KMS-11 (cell line): ENCODE data around the gene KRTAP10-10.

Experiments
- H2AFZ ChIP-seq: fragments of 200-600 bp; sonication (generic); 2 replicates; pipeline ENCODE4 v1.6.1; 2016; ENCODE audit warnings: antibody characterized with exemption, mixed run types, low read depth
- H3K27ac ChIP-seq: fragments of 200-600 bp; sonication (generic); 2 replicates; pipeline ENCODE4 v1.6.1; 2016; ENCODE audit warnings: mild to moderate bottlenecking, mixed run types
- H3K27me3 ChIP-seq: fragments of 200-600 bp; sonication (generic); 2 replicates; pipeline ENCODE4 v1.6.1; 2017; ENCODE audit warnings: mild to moderate bottlenecking, low read depth, mixed run types, moderate library complexity; ENCODE audit not compliant: insufficient read depth
- H3K36me3 ChIP-seq: fragments of 200-600 bp; sonication (generic); 2 replicates; pipeline ENCODE4 v1.6.1; 2017; ENCODE audit warnings: mild to moderate bottlenecking, mixed run types; ENCODE audit not compliant: insufficient read depth
- H3K4me1 ChIP-seq: fragments of 200-600 bp; sonication (generic); 2 replicates; pipeline ENCODE4 v1.6.1; 2016; ENCODE audit warnings: mild to moderate bottlenecking, low read depth, mixed run types; ENCODE audit not compliant: poor library complexity, severe bottlenecking
- H3K4me2 ChIP-seq: fragments of 200-600 bp; sonication (generic); 2 replicates; pipeline ENCODE4 v1.7.0; 2016; ENCODE audit warnings: mild to moderate bottlenecking, mixed run types
- H3K4me3 ChIP-seq: fragments of 200-600 bp; sonication (generic); IDR thresholded peaks from 2 replicates; pipeline ENCODE4 v1.6.1; 2017; ENCODE audit warnings: low read depth, low read length, mixed read lengths; ENCODE audit not compliant: insufficient read depth
- H3K79me2 ChIP-seq: fragments of 200-600 bp; sonication (generic); 2 replicates; pipeline ENCODE4 v1.6.1; 2016; ENCODE audit warnings: low read depth, mixed run types; ENCODE audit not compliant: insufficient read depth
- H3K9ac ChIP-seq: fragments of 200-600 bp; sonication (generic); 2 replicates; pipeline ENCODE4 v1.6.1; 2016; ENCODE audit warnings: mild to moderate bottlenecking, mixed run types
- H4K20me1 ChIP-seq: fragments of 200-600 bp; sonication (generic); 2 replicates; pipeline ENCODE4 v1.6.1; 2016; ENCODE audit warnings: mild to moderate bottlenecking, mixed run types; ENCODE audit not compliant: insufficient read depth
- TF ChIP-seq, protein P1 (sequence below): fragments of 200-600 bp; sonication (generic); conservative IDR thresholded peaks from 2 replicates; pipeline ENCODE4 v1.6.1; 2017; ENCODE audit warnings: low read depth, mild to moderate bottlenecking, antibody characterized with exemption, low read length, moderate library complexity, mixed read lengths

The KRTAP10-10 gene

DNA sequence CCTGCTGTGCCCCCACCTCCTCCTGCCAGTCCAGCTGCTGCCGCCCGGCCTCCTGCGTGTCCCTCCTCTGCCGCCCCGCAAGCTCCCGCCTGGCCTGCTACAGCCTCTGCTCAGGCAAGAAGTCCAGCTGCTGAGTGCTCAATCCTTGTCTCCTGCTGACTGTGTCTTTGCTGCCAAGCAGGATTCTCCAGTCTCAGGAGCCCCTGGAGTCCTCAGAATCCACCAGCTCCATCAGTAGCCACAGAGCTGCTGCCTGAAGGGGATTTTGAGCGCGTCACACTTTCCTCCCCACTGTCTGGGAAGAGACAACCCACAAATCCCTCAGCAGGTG lies 10.0 kb downstream of the KRTAP10-10 start:
- Histone ChIP-seq H3K27ac (no peak overlapping the region), H2AFZ (no peak overlapping the region), H3K4me1 (no peaks in the 10 kb centered on the region), H3K79me2 (no peaks in the 10 kb centered on the region), H3K9ac (no peak overlapping the region), H3K27me3 (peaks cover 82% of the 10 kb centered on the region), H3K4me3 (no peak overlapping the region), H4K20me1 (no peaks in the 10 kb centered on the region), H3K36me3 (no peaks in the 10 kb centered on the region), H3K4me2 (no peak overlapping the region)
- TF ChIP-seq, protein P1, sequence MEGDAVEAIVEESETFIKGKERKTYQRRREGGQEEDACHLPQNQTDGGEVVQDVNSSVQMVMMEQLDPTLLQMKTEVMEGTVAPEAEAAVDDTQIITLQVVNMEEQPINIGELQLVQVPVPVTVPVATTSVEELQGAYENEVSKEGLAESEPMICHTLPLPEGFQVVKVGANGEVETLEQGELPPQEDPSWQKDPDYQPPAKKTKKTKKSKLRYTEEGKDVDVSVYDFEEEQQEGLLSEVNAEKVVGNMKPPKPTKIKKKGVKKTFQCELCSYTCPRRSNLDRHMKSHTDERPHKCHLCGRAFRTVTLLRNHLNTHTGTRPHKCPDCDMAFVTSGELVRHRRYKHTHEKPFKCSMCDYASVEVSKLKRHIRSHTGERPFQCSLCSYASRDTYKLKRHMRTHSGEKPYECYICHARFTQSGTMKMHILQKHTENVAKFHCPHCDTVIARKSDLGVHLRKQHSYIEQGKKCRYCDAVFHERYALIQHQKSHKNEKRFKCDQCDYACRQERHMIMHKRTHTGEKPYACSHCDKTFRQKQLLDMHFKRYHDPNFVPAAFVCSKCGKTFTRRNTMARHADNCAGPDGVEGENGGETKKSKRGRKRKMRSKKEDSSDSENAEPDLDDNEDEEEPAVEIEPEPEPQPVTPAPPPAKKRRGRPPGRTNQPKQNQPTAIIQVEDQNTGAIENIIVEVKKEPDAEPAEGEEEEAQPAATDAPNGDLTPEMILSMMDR: no peak

DNA sequence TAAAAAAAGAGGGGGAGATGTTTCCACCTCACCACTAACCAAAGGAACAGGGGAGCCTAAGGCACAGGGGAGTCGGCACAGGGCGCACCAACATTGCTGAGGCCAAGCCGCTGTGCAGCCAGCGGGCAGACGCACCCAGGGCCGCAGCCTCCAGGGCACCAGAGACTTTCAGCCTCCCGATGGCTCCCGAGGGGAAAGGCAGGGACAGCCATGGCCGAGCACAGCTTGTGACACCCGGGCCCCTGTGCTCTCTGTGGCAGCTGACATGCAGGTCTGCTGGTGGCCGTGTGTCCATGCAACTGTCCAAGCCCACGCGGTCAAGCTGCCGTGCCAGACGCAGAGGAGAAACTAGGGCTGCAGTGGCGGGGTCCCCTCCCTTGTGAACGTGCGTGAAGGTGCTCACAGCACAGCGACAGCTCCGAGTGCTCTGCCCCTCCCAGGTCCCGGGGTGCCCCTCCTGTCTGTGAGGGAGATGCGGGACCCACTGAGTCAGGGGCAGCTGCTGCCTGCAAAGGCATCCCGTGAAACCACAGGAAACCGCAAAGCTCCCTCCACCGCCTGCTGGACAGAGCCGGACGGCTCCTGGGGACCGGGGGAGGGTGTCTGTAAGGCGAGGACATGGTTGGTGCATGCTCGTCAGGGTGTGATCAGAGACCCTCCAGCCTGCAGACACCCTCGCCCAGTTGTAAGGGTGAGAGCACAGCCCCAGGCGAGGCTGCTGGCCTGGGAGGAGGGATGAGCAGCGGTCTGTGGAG lies 11.6 kb downstream of the KRTAP10-10 start:
- H3K9ac ChIP-seq: no peak overlapping the region
- H3K4me1 ChIP-seq: no peaks in the 10 kb centered on the region
- H3K36me3 ChIP-seq: no peaks in the 10 kb centered on the region
- no peak overlapping the region for H3K4me3 ChIP-seq
- H4K20me1 ChIP-seq: no peaks in the 10 kb centered on the region
- H2AFZ ChIP-seq: no peak overlapping the region
- H3K27ac ChIP-seq: no peak overlapping the region
- H3K27me3 ChIP-seq: peaks cover 82% of the 10 kb centered on the region
- H3K4me2 ChIP-seq: no peak overlapping the region
- no peaks in the 10 kb centered on the region for H3K79me2 ChIP-seq
- TF ChIP-seq, protein P1: no peak

DNA sequence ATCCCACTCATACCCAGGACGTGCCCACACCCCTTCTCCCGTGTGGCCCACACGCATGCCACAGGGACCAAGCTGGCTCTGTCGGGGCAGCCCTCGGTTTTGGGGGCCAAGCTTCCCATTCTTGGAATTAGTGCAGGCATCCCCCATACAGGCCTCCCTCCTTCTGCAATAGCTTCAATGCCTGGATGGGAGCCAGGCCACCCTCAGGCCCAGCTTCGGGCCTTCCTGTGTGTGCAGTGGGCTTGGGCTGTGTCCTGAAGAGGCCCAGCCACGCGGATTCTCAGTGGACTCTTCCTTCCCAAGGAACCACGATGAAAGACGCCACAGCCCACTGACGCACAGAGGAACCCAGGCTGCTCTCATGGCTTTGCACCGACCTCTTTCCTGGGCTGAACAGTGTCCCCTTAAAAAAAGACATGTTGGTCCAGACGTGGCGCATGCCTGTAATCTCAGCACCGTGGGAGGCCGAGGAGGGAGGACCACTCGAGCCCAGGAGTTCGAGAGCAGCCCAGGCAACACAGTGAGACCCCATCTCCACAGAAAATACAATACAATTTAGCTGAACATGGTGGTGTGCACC lies 12.5 kb downstream of the KRTAP10-10 start:
- H2AFZ ChIP-seq: no peak overlapping the region
- no peaks in the 10 kb centered on the region for H4K20me1 ChIP-seq
- no peaks in the 10 kb centered on the region for H3K36me3 ChIP-seq
- no peak overlapping the region for H3K4me3 ChIP-seq
- TF ChIP-seq, protein P1: no peak
- no peak overlapping the region for H3K4me2 ChIP-seq
- no peaks in the 10 kb centered on the region for H3K79me2 ChIP-seq
- H3K4me1 ChIP-seq: no peaks in the 10 kb centered on the region
- H3K27ac ChIP-seq: no peak overlapping the region
- H3K27me3 ChIP-seq: peaks cover 80% of the 10 kb centered on the region
- no peak overlapping the region for H3K9ac ChIP-seq

DNA sequence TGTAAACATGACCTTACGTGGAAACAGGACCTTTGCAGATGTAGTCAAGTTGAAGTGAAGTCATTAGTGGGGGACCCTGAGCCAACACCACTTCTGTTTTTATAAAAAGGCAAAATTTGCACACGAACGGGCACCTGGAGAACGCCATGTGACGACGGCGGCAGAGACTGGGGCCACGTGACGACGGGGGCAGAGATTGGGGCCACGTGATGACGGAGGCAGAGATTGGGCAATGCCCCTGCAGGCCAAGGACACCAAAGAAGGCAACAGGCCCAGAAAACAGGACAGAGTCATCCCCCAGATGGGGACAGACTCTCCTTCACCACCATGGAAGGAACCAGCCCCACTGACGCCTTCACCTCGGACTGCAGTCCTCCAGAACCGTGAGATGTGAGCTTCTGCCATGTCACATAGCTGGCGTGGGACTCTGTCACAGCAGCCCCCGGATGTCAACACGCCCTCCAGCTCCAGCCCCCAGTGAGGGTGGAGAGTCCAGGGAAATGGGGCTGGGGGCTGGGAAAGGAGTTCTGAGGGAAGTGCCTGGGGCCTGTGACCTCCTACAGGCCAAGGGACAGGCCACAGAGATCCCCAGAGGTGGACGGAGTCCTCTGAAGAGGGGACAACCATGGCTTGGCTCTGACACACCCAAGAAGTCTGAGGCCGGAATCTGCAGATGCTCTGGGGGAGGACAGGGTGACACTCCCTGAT lies 13.3 kb downstream of the KRTAP10-10 start:
- TF ChIP-seq, protein P1: no peak
- no peaks in the 10 kb centered on the region for H4K20me1 ChIP-seq

More for the DNA sequence above, 13.3 kb downstream of the KRTAP10-10 start:
- Histone ChIP-seq H3K4me3 (no peak overlapping the region), H3K36me3 (no peaks in the 10 kb centered on the region), H2AFZ (no peak overlapping the region), H3K4me2 (no peak overlapping the region), H3K4me1 (no peaks in the 10 kb centered on the region), H3K27ac (no peak overlapping the region), H3K27me3 (peaks cover 72% of the 10 kb centered on the region), H3K9ac (no peak overlapping the region), H3K79me2 (no peaks in the 10 kb centered on the region)
